Measurements from ENCODE around the gene AP1G2.
A peak's percentile ranks its signal among the peaks of the same experiment; 100 is the strongest.
"Not testable (repeated sequence)": the region's sequence is repeated elsewhere in the genome, so short reads cannot be mapped to it uniquely, and the experiment has no call there.

The AP1G2 gene

DNA sequence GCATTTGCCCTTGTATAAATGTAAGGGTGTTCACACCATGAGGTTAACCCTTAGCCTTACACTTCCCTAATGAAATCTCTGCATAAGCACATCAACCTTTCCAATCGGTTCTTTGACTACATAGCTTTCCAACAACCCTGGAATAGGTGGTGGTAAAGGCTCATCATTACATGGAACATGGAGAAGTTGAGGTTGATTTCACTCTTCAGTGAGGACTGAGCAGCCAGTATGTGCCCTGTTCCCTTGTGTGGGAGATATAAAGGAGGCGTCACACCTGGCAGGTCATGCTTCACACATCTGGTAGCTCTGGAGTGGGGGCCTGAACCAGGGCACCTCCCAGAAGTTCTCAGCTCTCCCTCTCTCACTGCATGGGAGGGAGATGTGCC lies 32.7 kb upstream of the AP1G2 start:
- DNase-seq (ENCODE audit: low read depth in 3 of 3, low spot score in 1 of 3): no peak

DNA sequence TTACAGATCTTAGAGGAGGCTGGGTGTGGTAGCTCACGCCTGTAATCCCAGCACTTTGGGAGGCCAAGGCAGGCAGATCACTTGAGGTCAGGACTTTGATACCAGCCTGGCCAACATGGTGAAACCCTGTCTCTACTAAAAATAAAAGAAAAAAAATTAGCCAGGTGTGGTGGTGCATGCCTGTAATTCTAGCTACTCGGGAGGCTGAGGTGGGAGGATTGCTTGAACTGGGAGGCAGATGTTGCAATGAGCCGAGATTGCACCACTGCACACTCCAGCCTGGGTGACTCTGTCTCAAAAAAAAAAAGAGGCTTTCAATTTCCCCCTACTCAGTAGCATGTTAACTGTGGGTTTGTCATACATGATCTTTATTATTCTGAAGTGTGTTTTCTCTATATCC lies 26.6 kb upstream of the AP1G2 start:
- not testable (repeated sequence) for DNase-seq (ENCODE audit: low read depth in 3 of 3, low spot score in 1 of 3)

DNA sequence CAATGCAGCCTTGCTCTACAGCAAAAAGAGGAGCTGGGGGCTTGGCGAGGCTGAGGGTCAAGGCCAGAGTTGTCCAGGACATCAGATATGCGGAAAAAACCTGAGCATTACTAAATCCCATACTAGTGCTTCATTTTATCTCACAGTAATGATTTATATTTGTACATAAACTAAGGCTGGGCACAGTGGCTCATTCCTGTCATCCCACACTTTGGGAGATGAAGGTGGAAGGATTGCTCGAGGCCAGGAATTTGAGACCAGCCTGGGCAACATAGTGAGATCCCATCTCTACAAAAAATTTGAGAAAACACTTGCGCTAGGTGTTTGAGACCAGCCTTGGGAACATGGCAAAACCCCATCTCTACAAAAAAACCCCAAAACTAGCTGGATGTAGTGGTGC lies 22.6 kb upstream of the AP1G2 start:
- no peak for DNase-seq (ENCODE audit: low read depth in 3 of 3, low spot score in 1 of 3)

DNA sequence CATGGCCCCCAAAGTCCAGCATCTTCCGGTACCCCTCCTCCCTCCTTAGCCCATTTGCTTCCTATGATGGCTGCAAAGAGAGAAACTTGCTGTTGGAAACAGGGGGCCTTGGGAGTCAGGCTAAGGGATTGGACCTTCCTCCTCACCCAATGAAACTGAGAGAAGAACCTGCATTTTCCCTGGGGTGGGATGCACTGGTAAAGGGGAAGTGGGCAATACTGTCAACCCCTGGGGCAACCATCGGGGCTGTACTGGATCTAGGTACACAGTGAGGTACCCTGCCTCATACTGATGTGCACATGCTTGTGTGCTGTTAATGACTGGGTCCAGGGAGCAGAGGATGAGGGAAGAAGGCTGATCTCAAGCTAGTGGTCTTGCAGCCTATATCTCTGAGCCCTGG lies 22.0 kb upstream of the AP1G2 start:
- no peak for DNase-seq (ENCODE audit: low read depth in 3 of 3, low spot score in 1 of 3)

DNA sequence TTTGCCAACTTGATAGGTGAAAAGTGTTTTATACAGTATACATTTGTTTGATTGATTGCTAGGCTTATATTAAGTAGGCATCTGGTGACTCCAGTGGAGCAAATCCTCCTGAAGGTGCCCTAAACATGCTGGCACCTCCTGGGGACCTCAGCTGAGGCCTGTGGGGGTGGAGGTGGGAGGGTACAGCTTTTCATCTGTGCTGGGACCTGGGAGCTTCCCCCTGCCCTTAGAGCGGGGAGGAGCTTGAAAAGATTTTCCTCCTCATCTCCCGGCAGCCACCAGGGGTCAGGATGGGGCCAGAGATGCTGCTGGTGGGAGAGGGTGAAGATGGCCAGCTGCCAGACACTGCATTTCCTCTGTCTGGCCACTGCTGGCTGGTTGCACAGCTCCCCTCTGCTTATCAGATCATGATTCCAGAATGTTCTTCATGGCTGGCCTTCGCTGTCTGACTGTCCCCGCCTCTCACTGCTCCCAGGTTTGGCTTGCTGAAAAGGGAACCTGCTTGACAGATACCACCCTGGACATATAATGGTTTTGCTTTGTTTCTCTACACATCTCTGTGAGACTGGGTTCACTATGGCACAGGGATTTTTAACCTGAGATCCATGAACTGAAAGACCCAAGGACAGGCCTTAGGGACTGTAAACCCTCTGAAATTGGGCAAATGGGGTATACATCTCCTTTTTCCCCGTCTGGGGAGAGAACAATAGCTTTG lies 21.4 kb upstream of the AP1G2 start:
- peak; percentile 59 to 60 (median 59) for DNase-seq (ENCODE audit: low read depth in 3 of 3, low spot score in 1 of 3)

DNA sequence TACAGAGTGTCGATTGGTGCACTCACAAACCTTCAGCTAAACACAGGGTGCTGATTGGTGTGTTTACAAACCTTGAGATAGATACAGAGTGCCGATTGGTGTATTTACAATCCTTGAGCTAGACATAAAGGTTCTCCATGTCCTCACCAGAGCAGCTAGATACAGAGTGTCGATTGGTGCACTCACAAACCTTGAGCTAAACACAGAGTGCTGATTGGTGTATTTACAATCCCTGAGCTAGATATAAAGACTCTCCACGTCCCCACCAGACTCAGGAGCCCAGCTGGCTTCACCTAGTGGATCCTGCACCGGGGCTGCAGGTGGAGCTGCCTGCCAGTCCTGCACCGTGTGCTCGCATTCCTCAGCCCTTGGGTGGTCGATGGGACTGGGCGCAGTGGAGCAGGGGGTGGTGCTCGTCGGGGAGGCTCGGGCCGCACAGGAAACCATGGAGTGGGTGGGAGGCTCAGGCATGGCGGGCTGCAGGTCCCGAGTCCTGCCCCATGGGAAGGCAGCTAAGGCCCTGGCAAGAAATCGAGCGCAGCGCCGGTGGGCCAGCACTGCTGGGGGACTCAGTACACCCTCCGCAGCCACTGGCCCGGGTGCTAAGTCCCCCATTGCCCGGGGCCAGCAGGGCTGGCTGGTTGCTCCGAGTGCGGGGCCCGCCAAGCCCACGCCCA lies 17.1 kb upstream of the AP1G2 start:
- not testable (repeated sequence) for DNase-seq (ENCODE audit: low read depth in 3 of 3, low spot score in 1 of 3)

DNA sequence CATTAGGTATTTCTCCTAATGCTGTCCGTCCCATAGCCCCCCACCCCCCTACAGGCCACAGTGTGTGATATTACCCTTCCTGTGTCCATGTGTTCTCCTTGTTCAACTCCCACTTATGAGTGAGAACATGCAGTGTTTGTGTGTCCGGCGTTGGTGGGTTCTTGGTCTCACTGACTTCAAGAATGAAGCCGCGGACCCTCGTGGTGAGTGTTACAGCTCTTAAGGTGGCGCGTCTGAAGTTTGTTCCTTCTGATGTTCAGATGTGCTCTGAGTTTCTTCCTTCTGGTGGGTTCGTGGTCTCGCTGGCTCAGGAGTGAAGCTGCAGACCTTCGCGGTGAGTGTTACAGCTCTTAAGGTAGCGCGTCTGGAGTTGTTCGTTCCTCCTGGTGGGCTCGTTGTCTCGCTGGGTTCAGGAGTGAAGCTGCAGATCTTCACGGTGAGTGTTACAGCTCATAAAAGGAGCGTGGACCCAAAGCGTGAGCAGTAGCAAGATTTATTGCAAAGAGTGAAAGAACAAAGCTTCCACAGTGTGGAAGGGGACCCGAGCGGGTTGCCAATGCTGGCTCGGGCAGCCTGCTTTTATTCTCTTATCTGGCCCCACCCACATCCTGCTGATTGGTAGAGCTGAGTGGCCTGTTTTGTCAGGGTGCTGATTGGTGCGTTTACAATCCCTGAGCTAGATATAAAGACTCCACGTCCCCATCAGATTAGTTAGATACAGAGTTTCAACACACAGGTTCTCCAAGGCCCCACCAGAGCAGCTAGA lies 16.4 kb upstream of the AP1G2 start:
- DNase-seq (ENCODE audit: low read depth in 3 of 3, low spot score in 1 of 3): not testable (repeated sequence)

DNA sequence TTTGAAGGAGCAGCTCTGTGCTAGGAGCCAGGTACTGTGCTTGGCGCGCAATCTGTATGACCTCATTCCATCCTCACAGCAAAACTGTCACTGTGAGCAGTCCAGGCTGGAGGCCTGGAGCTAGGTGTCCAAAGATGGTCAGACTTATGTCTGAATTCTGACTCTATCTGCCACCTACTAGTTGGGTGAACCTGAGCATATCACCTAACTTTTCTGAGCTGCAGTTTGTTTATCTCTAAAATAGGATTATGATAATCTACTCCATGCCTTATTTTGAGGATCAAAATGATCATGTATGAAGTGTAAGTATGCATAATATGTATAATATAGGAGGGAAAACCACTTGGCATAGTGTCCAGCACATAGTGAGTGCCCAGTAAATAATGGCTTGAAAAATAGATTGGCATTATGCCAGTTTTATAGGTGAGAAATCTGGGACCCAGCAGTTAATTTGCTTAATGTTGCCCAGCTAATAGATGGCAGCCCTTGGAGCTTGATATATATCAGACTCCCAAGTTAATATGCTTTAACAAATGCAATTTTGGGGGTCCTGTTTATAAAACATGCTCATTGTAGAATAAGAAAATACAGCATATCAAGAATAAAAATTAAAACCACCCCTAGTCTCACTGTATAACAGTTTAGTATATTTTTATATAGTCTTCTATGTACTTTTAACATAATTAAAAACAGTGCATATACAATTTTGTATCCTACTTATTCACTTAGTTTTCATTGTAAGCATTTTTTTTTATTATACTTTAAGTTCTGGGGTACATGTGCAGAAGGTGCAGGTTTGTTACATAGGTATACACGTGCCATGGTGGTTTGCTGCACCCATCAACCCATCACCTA lies 15.5 kb upstream of the AP1G2 start:
- no peak for DNase-seq (ENCODE audit: low read depth in 3 of 3, low spot score in 1 of 3)

DNA sequence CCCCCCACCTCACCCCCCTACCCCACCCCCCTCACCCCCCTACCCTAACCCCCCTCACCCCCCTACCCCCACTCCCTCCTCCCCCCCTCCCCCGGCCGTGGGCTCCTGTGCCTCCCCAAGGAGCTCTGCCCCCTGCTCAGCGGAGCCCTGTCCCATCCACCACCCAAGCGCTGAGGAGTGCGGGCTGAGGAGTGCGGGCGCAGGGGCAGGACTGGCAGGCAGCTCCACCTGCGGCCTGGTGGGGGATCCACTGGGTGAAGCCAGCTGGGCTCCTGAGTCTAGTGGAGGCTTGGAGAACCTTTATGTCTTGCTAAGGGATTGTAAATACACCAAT lies 13.3 kb upstream of the AP1G2 start:
- no peak for DNase-seq (ENCODE audit: low read depth in 3 of 3, low spot score in 1 of 3)

DNA sequence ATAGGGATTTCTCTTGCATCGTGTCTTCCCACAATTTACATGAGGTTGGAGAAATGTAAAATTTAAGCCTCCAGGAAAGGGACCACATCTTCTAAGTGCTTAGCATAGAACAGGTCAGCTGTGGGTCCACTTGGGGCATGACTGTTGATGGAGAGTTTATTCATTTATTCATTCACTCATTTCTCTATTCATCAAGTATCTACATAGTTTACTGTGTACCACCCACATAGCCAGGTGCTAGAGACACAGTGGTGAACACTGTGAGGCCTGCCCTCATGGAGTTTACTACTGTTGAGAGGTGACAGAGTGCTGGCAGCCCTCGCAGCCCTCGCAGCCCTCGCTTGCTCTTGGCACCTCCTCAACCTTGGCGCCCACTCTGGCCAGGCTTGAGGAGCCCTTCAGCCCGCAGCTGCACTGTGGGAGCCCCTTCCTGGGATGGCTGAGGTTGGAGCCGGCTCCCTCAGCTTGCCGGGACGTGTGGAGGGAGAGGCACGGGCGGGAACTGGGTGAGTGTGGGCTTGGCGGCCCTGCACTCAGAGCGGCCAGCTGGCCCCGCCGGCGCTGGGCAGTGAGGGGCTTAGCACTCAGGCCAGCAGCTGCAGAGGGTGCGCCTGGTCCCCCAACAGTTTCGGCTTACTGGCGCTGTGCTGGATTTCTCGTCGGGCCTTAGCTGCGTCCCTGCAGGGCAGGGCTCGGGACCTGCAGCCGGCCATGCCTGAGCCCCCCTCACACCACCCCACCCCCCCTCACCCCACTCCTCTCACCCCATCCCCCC lies 12.7 kb upstream of the AP1G2 start:
- DNase-seq (ENCODE audit: low read depth in 3 of 3, low spot score in 1 of 3): no peak

DNA sequence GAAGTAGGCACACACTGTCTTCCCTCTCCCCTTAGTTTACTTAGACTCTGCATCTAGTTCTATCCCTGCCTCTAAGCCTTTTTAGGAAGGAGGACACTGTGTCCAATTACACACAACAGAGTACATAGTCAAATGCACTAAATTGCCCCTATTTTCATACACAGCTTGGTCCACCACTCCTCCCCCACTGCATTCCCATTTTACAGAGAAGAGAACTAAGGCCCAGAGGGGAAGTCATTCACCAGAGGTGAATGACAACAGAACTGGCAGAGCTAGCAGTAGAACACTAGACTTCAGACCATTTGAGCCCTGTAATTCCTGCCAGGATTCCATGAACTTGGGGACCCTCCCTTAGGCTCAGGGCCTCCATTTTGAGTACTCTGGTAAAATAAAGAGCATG lies 12.1 kb upstream of the AP1G2 start:
- no peak for DNase-seq (ENCODE audit: low read depth in 3 of 3, low spot score in 1 of 3)

DNA sequence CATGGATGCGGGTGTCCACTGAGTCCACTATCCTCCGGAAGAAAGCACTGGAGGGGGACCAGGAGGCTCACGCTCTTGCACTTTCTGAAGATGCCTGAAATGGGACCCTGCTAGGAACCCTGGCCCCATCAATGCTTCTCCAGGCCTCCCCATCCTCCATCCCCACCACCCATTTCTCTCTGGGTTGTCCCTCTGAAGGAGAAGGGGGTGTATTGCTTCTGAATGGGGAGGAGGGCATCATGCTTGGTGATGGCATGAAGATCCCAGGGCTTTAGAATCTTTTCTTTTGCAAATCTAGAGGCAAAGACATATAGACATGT lies 11.7 kb upstream of the AP1G2 start:
- no peak for DNase-seq (ENCODE audit: low read depth in 3 of 3, low spot score in 1 of 3)

DNA sequence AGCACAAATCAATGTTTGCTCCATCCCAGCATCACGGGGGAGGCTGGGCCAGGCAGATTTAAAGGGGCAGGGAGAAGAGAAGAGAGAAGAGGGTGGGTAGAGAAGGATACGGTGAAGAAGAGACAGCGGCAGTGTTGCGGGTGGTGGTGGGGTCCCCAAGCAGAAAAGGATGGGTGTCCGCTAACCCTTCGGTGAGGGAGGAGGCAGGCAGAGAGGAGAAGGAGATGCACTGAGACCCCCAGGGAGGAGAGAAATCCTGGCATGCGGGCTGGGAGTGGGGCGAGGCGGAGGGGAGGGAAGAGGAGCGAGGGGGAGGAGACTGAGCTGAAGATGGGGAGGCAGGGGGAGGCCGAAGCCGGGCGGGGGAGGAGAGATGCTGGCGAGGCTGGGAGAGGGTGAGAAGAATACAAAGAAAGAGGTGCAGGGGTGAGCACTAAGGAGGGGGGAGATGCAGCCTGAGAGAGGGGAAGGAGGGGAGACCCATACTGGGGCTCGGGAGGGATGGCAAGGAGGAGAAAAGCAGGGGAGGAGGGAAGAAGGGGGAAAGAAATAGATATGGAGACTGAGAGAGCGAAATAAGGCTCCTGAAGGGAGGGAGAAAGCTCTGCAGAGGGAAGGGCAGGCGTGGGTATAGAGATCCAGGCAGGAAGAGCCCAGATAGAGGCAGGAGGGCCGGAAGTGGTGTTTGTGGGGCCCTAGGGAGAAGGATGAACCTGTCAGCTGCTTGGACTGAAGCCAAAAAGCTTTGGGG lies 11.1 kb upstream of the AP1G2 start, which contains the start of gene JPH4:
JPH4 (minus strand) TSS at position 231 of the 751 bp plus-strand sequence. CDS start 1,337 bp downstream, outside the sequence.
- no peak for DNase-seq (ENCODE audit: low read depth in 3 of 3, low spot score in 1 of 3)

DNA sequence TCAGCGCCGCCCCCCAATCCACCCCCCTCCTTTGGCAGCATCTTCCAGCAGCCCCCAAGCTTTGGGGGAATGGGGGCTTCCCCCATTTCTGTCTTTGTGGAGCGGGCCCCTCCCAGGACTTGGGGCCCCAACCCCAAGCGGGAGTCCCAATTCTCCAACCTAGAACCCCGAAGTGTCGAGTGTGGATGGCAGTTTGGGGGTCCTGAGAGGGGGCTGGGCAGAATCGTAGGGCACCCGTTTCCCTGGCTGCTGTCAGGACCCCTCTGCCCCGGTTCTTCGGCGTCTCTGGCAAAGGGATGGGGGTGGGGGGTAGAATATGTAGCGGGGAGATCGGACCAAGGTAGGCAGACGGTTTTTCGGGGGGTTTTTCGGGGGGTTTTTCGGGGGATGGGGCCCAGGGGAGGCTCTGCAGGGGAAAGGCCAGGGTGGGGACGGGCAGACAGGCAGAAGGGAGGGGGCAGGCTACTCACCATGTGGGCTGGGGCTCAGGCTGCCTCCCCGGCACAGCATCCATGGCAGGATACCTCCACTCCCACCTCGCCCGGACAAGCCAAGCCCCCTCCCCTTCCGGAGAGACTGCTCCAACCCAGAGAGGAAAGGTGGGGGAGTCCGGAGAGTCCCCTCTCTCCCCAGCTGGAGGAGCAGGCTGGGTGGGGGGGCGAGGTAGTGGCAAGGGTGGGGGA lies 10.3 kb upstream of the AP1G2 start:
- DNase-seq (ENCODE audit: low read depth in 3 of 3, low spot score in 1 of 3): no peak

DNA sequence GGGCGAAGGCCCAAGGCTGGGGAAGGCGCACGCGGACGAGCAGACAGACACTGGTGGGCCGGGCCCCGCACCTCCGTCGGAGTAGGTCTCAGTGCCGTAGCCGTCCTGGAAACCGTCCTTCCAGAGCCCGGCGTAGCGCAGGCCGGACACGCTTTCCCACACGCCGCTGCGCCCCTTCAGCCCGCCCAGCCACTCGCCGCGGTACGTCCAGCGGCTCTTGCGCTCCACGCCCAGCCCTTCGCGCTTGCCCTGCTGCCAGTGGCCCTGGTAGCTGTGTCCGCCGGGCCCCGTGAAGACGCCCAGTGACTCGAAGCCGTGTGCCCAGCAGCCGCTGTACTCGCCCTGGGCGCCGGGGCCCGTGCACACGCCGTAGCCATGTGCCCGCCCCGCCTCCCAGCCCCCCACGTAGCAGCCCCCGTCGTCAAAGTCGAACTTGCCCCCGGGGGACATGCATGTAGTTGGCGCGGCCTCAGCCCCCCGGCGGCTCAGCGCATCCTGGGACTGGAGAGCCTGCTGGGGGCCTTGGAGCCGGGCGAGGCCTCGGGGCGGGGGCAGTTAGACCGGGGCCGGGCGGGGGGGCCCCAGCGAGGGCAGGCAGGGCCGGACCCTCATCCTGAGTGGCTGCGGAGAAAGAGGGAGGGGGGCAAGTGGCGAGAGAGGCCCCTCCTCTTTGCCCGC lies 9.6 kb upstream of the AP1G2 start:
- DNase-seq (ENCODE audit: low read depth in 3 of 3, low spot score in 1 of 3): no peak

DNA sequence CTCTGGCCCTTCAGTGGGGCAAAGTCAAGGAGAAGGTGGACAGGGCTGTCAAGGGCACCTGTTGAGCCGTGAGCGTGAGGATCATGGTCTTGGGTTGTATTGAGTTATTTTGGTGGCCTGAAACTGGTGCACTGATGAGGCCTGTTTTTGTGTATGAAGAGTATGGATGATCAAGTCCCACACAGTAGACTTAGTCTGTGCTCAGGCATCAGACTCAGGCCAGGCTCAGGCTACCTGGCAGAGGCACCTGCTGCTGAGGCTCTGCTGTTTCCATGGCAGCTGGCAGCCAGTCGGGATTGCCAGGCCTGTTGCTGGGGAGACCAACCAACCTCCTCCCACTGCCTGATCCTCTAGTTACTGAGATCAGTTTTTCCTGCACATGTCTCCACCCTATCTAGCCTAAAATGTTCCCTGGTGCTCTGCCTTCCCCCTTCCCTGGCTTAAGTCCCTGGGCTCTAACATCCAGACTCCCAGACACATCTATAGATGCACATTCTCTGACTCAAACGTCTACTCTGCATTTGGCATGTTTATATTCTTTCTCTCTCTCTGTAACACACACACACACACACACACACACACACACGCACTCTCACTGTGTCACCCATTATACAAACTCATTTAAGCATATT lies 5.9 kb upstream of the AP1G2 start:
- no peak for DNase-seq (ENCODE audit: low read depth in 3 of 3, low spot score in 1 of 3)

DNA sequence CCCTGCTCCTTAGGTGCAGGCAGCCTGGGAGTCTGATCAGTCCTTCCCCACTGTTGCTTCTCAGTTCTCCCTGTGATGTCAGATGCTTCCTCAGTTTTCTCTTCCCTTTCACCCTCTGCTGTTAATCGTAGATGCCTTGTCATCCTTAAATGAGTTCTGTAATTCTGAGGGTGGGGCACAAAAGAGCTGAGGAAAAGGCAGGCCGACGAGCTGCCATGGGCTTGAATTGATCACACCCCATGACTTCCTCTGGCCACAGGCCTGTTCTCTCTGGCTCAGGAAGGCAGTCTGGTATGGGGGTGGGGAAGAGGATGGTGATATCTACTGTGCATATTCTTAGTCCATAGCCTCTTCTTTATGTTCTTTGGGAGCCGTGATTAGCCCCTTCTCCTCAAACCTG lies 5.2 kb upstream of the AP1G2 start:
- no peak for DNase-seq (ENCODE audit: low read depth in 3 of 3, low spot score in 1 of 3)

DNA sequence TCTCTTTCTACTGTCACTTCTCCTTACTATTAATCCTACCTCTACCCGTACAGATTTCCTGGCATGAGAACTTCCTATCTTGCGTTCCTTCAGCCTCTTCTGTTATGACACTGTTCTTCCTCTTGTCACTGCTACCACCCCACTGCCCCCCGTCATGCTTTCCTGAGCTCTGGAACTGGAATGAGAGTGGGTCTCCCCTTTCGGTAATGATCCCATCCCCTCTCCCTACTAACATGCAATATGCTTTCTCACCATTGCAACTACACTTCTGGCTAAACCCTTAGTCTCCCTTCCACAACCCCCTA lies 4.9 kb upstream of the AP1G2 start:
- no peak for DNase-seq (ENCODE audit: low read depth in 3 of 3, low spot score in 1 of 3)
